Effector memory CD8-positive, alpha-beta T cell (primary cell): ENCODE measurements around the gene OPHN1.

Source experiments
- ATAC-seq: fragments of 150-1000 bp; cut with Tn5 transposase; replicated peaks from 2 replicates; pipeline ENCODE4 v1.10.0; 2021; ENCODE audit warnings: mild to moderate bottlenecking, moderate library complexity
- DNase-seq, 3 experiments: peaks; one replicate each; pipeline ENCODE4 v3.0.0; 2021
- H3K27ac Mint-ChIP-seq, 2 donors: one replicate each; pipeline ENCODE4 v1.8.0; 2022; ENCODE audit warnings: mild to moderate bottlenecking in 2 of 2, mixed read lengths in 2 of 2, moderate library complexity in 2 of 2
- H3K27me3 Mint-ChIP-seq, 2 donors: one replicate each; pipeline ENCODE4 v1.8.0; 2022; ENCODE audit warnings: mixed read lengths in 2 of 2
- H3K36me3 Mint-ChIP-seq: one replicate; pipeline ENCODE4 v1.8.0; 2022; ENCODE audit warnings: mild to moderate bottlenecking, moderate library complexity, mixed read lengths; ENCODE audit not compliant: insufficient read depth
- H3K4me1 Mint-ChIP-seq, 2 donors: one replicate each; pipeline ENCODE4 v1.8.0; 2022; ENCODE audit warnings: low read depth in 2 of 2, mixed read lengths in 2 of 2
- H3K4me3 Mint-ChIP-seq, 2 donors: one replicate each; pipeline ENCODE4 v1.8.0; 2022; ENCODE audit warnings: mild to moderate bottlenecking in 2 of 2, mixed read lengths in 2 of 2, moderate library complexity in 2 of 2
- H3K9me3 Mint-ChIP-seq, 2 donors: one replicate each; pipeline ENCODE4 v1.8.0; 2022; ENCODE audit warnings: mixed read lengths in 2 of 2
- total RNA-seq, 9 experiments: gene quantifications; one replicate each; lab custom pipeline; 2026; lab: John Stamatoyannopoulos, UW

The OPHN1 gene
- total RNA-seq, result 0 to 1.1 (median 0.62) reads per million in 9 experiments

GRCh38 chrX:68433155-68433980 lies at the start of gene OPHN1:
OPHN1 (minus strand) TSS chrX:68433495; CDS start chrX:68433020, 475 bp downstream.
- no peak for DNase-seq
- H3K4me1 Mint-ChIP-seq, result peaks cover 13% of the 10 kb centered on the region in 2 donors

GRCh38 chrX:68480969-68481368 lies 47.7 kb upstream of the OPHN1 start:
- no peak for ATAC-seq
- Mint-ChIP-seq H3K36me3 (no peaks in the 10 kb centered on the region), H3K4me1 (no peaks in the 10 kb centered on the region), H3K27me3 (peaks cover 0 to 8% of the 10 kb centered on the region in 2 donors), H3K9me3 (no peaks in the 10 kb centered on the region), H3K27ac (no peak overlapping the region), H3K4me3 (no peak overlapping the region)
- DNase-seq, result no peak

More at GRCh38 chrX:68433155-68433980, at the start of gene OPHN1:
- Mint-ChIP-seq H3K27me3 (peaks cover 48 to 50% of the 10 kb centered on the region in 2 donors), H3K36me3 (no peaks in the 10 kb centered on the region), H3K4me3 (peak within 1 kb of the TSS; percentile 72 to 76), H3K9me3 (no peaks in the 10 kb centered on the region), H3K27ac (no peak within 1 kb of the TSS)
- no peak for ATAC-seq

- Mint-ChIP-seq H3K4me1 (no peaks in the 10 kb centered on the region), H3K27me3 (peaks cover under 1 to 5% of the 10 kb centered on the region in 2 donors), H3K9me3 (no peaks in the 10 kb centered on the region), H3K36me3 (no peaks in the 10 kb centered on the region), H3K27ac (no peak overlapping the region), H3K4me3 (no peak overlapping the region)
- no peak for DNase-seq
- no peak for ATAC-seq
Observed at GRCh38 chrX:68464796-68465195, 31.5 kb upstream of the OPHN1 start.

GRCh38 chrX:68463880-68464279 lies 30.6 kb upstream of the OPHN1 start:
- H3K27ac Mint-ChIP-seq, result no peak overlapping the region
- H3K4me1 Mint-ChIP-seq, result no peaks in the 10 kb centered on the region

GRCh38 chrX:68462653-68463052 lies 29.4 kb upstream of the OPHN1 start:
- Mint-ChIP-seq H3K9me3 (no peaks in the 10 kb centered on the region), H3K27me3 (peaks cover 0 to 3% of the 10 kb centered on the region in 2 donors), H3K27ac (peak overlapping the region in 1 of 2 donors; percentile 38), H3K4me3 (no peak overlapping the region), H3K36me3 (no peaks in the 10 kb centered on the region), H3K4me1 (no peaks in the 10 kb centered on the region)
- DNase-seq (peak; percentile 2 to 26 (median 6)), ATAC-seq (peak; percentile 42)

More at GRCh38 chrX:68463880-68464279, 30.6 kb upstream of the OPHN1 start:
- DNase-seq (no peak), ATAC-seq (no peak)
- Mint-ChIP-seq H3K4me3 (no peak overlapping the region), H3K9me3 (no peaks in the 10 kb centered on the region), H3K27me3 (peaks cover 0 to 5% of the 10 kb centered on the region in 2 donors), H3K36me3 (no peaks in the 10 kb centered on the region)

GRCh38 chrX:68462197-68462596 lies 28.9 kb upstream of the OPHN1 start:
- H3K4me3 Mint-ChIP-seq, result no peak overlapping the region
- no peaks in the 10 kb centered on the region for H3K4me1 Mint-ChIP-seq
- DNase-seq (no peak), ATAC-seq (no peak)
- no peaks in the 10 kb centered on the region for H3K36me3 Mint-ChIP-seq
- H3K27me3 Mint-ChIP-seq, result no peaks in the 10 kb centered on the region
- H3K27ac Mint-ChIP-seq, result no peak overlapping the region
- no peaks in the 10 kb centered on the region for H3K9me3 Mint-ChIP-seq

- Mint-ChIP-seq H3K27me3 (no peaks in the 10 kb centered on the region), H3K4me3 (no peak overlapping the region), H3K4me1 (no peaks in the 10 kb centered on the region), H3K27ac (no peak overlapping the region), H3K36me3 (no peaks in the 10 kb centered on the region), H3K9me3 (no peaks in the 10 kb centered on the region)
- no peak for ATAC-seq
- no peak for DNase-seq
Observed at GRCh38 chrX:68461576-68461975, 28.3 kb upstream of the OPHN1 start.

GRCh38 chrX:68461093-68461492 lies 27.8 kb upstream of the OPHN1 start:
- ATAC-seq (no peak), DNase-seq (no peak)
- Mint-ChIP-seq H3K4me1 (no peaks in the 10 kb centered on the region), H3K27ac (no peak overlapping the region), H3K27me3 (no peaks in the 10 kb centered on the region), H3K4me3 (no peak overlapping the region), H3K36me3 (no peaks in the 10 kb centered on the region), H3K9me3 (no peaks in the 10 kb centered on the region)

- Mint-ChIP-seq H3K9me3 (no peaks in the 10 kb centered on the region), H3K4me3 (no peak overlapping the region), H3K27me3 (no peaks in the 10 kb centered on the region), H3K27ac (no peak overlapping the region), H3K36me3 (no peaks in the 10 kb centered on the region), H3K4me1 (no peaks in the 10 kb centered on the region)
- ATAC-seq, result no peak
- DNase-seq, result no peak
Observed at GRCh38 chrX:68455151-68455510, 21.8 kb upstream of the OPHN1 start.

GRCh38 chrX:68454476-68455150 lies 21.3 kb upstream of the OPHN1 start:
- Mint-ChIP-seq H3K36me3 (no peaks in the 10 kb centered on the region), H3K27me3 (no peaks in the 10 kb centered on the region), H3K4me3 (no peak overlapping the region), H3K9me3 (no peaks in the 10 kb centered on the region), H3K27ac (no peak overlapping the region), H3K4me1 (no peaks in the 10 kb centered on the region)
- no peak for ATAC-seq
- DNase-seq, result no peak

GRCh38 chrX:68451720-68452119 lies 18.4 kb upstream of the OPHN1 start:
- ATAC-seq, result no peak
- Mint-ChIP-seq H3K36me3 (no peaks in the 10 kb centered on the region), H3K4me1 (no peaks in the 10 kb centered on the region), H3K27me3 (no peaks in the 10 kb centered on the region), H3K4me3 (no peak overlapping the region), H3K9me3 (no peaks in the 10 kb centered on the region), H3K27ac (no peak overlapping the region)
- DNase-seq, result no peak

- peak overlapping the region in 1 of 2 donors; percentile 46 for H3K27ac Mint-ChIP-seq
- DNase-seq (peak in 2 of 3 experiments; percentile 2 to 8), ATAC-seq (peak; percentile 66)
- H3K36me3 Mint-ChIP-seq, result no peaks in the 10 kb centered on the region
- H3K4me1 Mint-ChIP-seq, result peaks cover 0 to 9% of the 10 kb centered on the region in 2 donors
- peaks cover 0 to 5% of the 10 kb centered on the region in 2 donors for H3K27me3 Mint-ChIP-seq
- H3K9me3 Mint-ChIP-seq, result no peaks in the 10 kb centered on the region
- H3K4me3 Mint-ChIP-seq, result no peak overlapping the region
Observed at GRCh38 chrX:68443155-68443868, 10.0 kb upstream of the OPHN1 start.

GRCh38 chrX:68440940-68441339 lies 7.6 kb upstream of the OPHN1 start:
- no peaks in the 10 kb centered on the region for H3K36me3 Mint-ChIP-seq
- DNase-seq, result no peak
- H3K27ac Mint-ChIP-seq, result no peak overlapping the region
- H3K9me3 Mint-ChIP-seq, result no peaks in the 10 kb centered on the region
- ATAC-seq, result no peak
- peaks cover 0 to 9% of the 10 kb centered on the region in 2 donors for H3K27me3 Mint-ChIP-seq
- no peak overlapping the region for H3K4me3 Mint-ChIP-seq
- peaks cover 0 to 9% of the 10 kb centered on the region in 2 donors for H3K4me1 Mint-ChIP-seq
